ENCODE results near the gene ULK2. TPM values are rescaled to one million over a fixed set of nuclear protein-coding genes. Genes with fewer than 3 reads are reported as not detected.

The ULK2 gene
- total RNA-seq, 2 experiments from 2014 or later: 4.9 to 5.8 TPM

Other genes starting within 250 kb of the ULK2 start
- 10 to 100 TPM; 22.0 to 26.0 TPM for gene ALDH3A2, start 219.2 kb downstream of the ULK2 start, total RNA-seq
- gene SLC47A2, start 151.4 kb downstream of the ULK2 start, total RNA-seq: not detected
- gene ALDH3A1, start 119.6 kb downstream of the ULK2 start, total RNA-seq: under 1 TPM; 0.34 to 0.47 TPM
- gene AKAP10, start 109.9 kb upstream of the ULK2 start, total RNA-seq: 10 to 100 TPM; 25.7 to 27.5 TPM
- gene SPECC1, start 141.4 kb upstream of the ULK2 start, total RNA-seq: 1 to 10 TPM; 6.6 to 7.3 TPM

All from activated naive CD8-positive, alpha-beta T cell treated with anti-CD3 and anti-CD28 coated beads for 36 hours (primary cell).